K562 (cell line): ENCODE measurements around the gene NFKBIA. TPM values are rescaled to one million over a fixed set of nuclear protein-coding genes. Genes with fewer than 3 reads are reported as not detected.
A peak's percentile ranks its signal among the peaks of the same experiment; 100 is the strongest.

Source experiments
- AFF1 ChIP-seq, 2 experiments: fragments of 450-650 bp; IDR thresholded peaks; 2 replicates each; pipeline ENCODE4 v1.6.1; 2018; ENCODE audit warnings: mild to moderate bottlenecking in 2 of 2, low read depth in 1 of 2; ENCODE audit not compliant: partially characterized antibody in 2 of 2
- ATF3 ChIP-seq, 2 experiments: fragments of 450-650 bp in 1 of 2; sonication (generic) in 1 of 2; formaldehyde crosslinking in 1 of 2; IDR thresholded peaks in 1 of 2; conservative IDR thresholded peaks in 1 of 2; 2 replicates each; pipeline versions ENCODE4 v1.6.1 to v1.8.1; 2016 to 2023; ENCODE audit warnings: mild to moderate bottlenecking in 2 of 2, moderate library complexity in 2 of 2, inconsistent platforms in 1 of 2, missing genetic modification reagents in 1 of 2
- CCNT2 ChIP-seq: IDR thresholded peaks from 2 replicates; pipeline ENCODE4 v1.6.1; 2011; ENCODE audit warnings: borderline replicate concordance, low read depth, mild to moderate bottlenecking, moderate library complexity, mixed read lengths, low read length; ENCODE audit not compliant: insufficient read length; ENCODE audit errors: extremely low read depth
- CEBPG ChIP-seq, 3 experiments: fragments of 200-800 bp in 1 of 3; sonication (Bioruptor generic) in 1 of 3; sonication (generic) in 1 of 3; formaldehyde crosslinking in 1 of 3; IDR thresholded peaks in 2 of 3; conservative IDR thresholded peaks in 1 of 3; 2 replicates each; pipeline versions ENCODE4 v1.6.1 to v1.8.0; 2016 to 2022; ENCODE audit warnings: missing compliant biosample characterization in 2 of 3, missing genetic modification characterization in 2 of 3, mild to moderate bottlenecking in 1 of 3, missing genetic modification reagents in 1 of 3
- MCM2 ChIP-seq: fragments of 450-650 bp; IDR thresholded peaks from 2 replicates; pipeline ENCODE4 v1.6.1; 2017; ENCODE audit warnings: low read depth, mild to moderate bottlenecking
- NKRF ChIP-seq: fragments of 450-650 bp; IDR thresholded peaks from 2 replicates; pipeline ENCODE4 v1.6.1; 2016; ENCODE audit warnings: borderline replicate concordance
- RB1 ChIP-seq: fragments of 450-650 bp; IDR thresholded peaks from 2 replicates; pipeline ENCODE4 v1.6.1; 2017; ENCODE audit warnings: low read depth, mild to moderate bottlenecking
- TFAM ChIP-seq: fragments of 250-450 bp; sonication (Bioruptor Pico); conservative IDR thresholded peaks from 2 replicates; pipeline ENCODE4 v1.5.0; 2021; ENCODE audit warnings: mild to moderate bottlenecking, moderate library complexity
- UBTF ChIP-seq, 2 experiments: IDR thresholded peaks; 2 replicates each; pipeline ENCODE4 v1.6.1; 2012; ENCODE audit warnings: improper control_type of control experiment in 2 of 2, low read depth in 2 of 2, low read length in 2 of 2, borderline replicate concordance in 1 of 2
- USF2 ChIP-seq: sonication (generic); formaldehyde crosslinking; IDR thresholded peaks from 2 replicates; pipeline ENCODE4 v1.5.0; 2020; ENCODE audit warnings: missing genetic modification reagents
- ZNF780A ChIP-seq: fragments of 250-450 bp; sonication (Bioruptor Pico); IDR thresholded peaks from 2 replicates; pipeline ENCODE4 v1.5.0; 2021; ENCODE audit warnings: mild to moderate bottlenecking
- polyA plus RNA-seq, 8 experiments: library from polyadenylated mRNA; depleted of rRNA in 4 of 8; stranded (reverse) in 5 of 8; unstranded in 3 of 8; fragments of >200 nt; fragmentation: Nextera tagmentation in 2 of 8; fragmentation: Illumina TruSeq in 1 of 8; extraction: Ambion mirVana in 2 of 8; extraction: Trizol in 1 of 8; gene quantifications; 2 replicates each; pipeline versions ENCODE4 v1.2.1 to v1.2.3, GENCODE V29; 2011 to 2014; ENCODE audit warnings: inconsistent platforms in 1 of 8, missing spikeins in 1 of 8
- total RNA-seq, 7 experiments: library from RNA; depleted of rRNA in 6 of 7; stranded (reverse); fragments of >200 nt in 6 of 7; fragmentation: Illumina TruSeq in 2 of 7; extraction: Trizol in 2 of 7; gene quantifications; 2 replicates each; pipeline versions ENCODE4 v1.2.1 to v1.2.3, GENCODE V29; 2011 to 2021; ENCODE audit warnings: low replicate concordance in 1 of 7

Gene NFKBIA
- total and polyA plus RNA-seq, 9 of the 15 experiments (the other 6 are each of a cell fraction or from before 2014, with no cell fraction given) = 6.9 to 31.8 (median 18.2) TPM

- TF ChIP-seq CCNT2 = peak; percentile 80
- TF ChIP-seq TFAM (CRISPR knock-in tag) = no peak
- TF ChIP-seq ZNF780A (CRISPR knock-in tag) = no peak
- TF ChIP-seq RB1 = peak; percentile 15; the same call in 1 of the 2 replicates
- TF ChIP-seq USF2 = 0 out of 2 replicates have a peak, but pooled peaks have one; percentile 17
- no peak for TF ChIP-seq MCM2
- peak; percentile 95 for TF ChIP-seq CEBPG (CRISPR knock-in tag; IDR thresholded peaks at IDR 0.05)
- peak; percentile 97 to 99 for TF ChIP-seq CEBPG (tag; conservative IDR thresholded peaks at IDR 0.05 in 1 of 2, IDR thresholded peaks at IDR 0.05 in 1 of 2)
- peak in 1 of 2 experiments; percentile 50; a peak in 1 of 4 replicates for TF ChIP-seq UBTF (IDR thresholded peaks at IDR 0.05; ENCODE audit: borderline replicate concordance in 1 of 2, low read depth in 2 of 2, low read length in 2 of 2)
- peak in 1 of 2 experiments; percentile 39 for TF ChIP-seq AFF1 (IDR thresholded peaks at IDR 0.05; ENCODE audit: low read depth in 1 of 2, partially characterized antibody in 2 of 2)
- peak; percentile 81; the same call in 1 of the 2 replicates for TF ChIP-seq NKRF
- TF ChIP-seq ATF3 (IDR thresholded peaks at IDR 0.05) = peak; percentile 73
- no peak for TF ChIP-seq ATF3 (CRISPR knock-in tag; conservative IDR thresholded peaks at IDR 0.05)
These were observed 723 bp downstream of the NFKBIA start (continued) for GRCh38 chr14:35403603-35404448.
